ENCODE measurements around the gene TOP3B.

Gene TOP3B

GRCh38 chr22:21982338-21982965, at the start of gene TOP3B:
Gene TOP3B, minus strand, starts transcription at chr22:21982787. Its CDS starts 7,078 bp downstream, at chr22:21975709.
- no peak for TF ChIP-seq CTCF (IDR thresholded peaks at IDR 0.05; ENCODE audit: low read length, missing control alignments)
- DNase-seq (ENCODE audit: low read depth): peak; percentile 78
- peak within 1 kb of the TSS; percentile 99 for H3K4me3 ChIP-seq (replicated peaks; ENCODE audit: low read depth, low read length)

GRCh38 chr22:22031183-22031945, 48.8 kb upstream of the TOP3B start:
- TF ChIP-seq CTCF (IDR thresholded peaks at IDR 0.05; ENCODE audit: low read length, missing control alignments): no peak
- no peak for DNase-seq (ENCODE audit: low read depth)
- no peak overlapping the region for H3K4me3 ChIP-seq (replicated peaks; ENCODE audit: low read depth, low read length)

- peak; percentile 30 for TF ChIP-seq CTCF (IDR thresholded peaks at IDR 0.05; ENCODE audit: low read length, missing control alignments)
- H3K4me3 ChIP-seq (replicated peaks; ENCODE audit: low read depth, low read length): no peak overlapping the region
- DNase-seq (ENCODE audit: low read depth): peak; percentile 8
Measured at GRCh38 chr22:22030493-22031182, 48.1 kb upstream of the TOP3B start.

GRCh38 chr22:22027955-22028354, 45.4 kb upstream of the TOP3B start:
- TF ChIP-seq CTCF (IDR thresholded peaks at IDR 0.05; ENCODE audit: low read length, missing control alignments): no peak
- no peak for DNase-seq (ENCODE audit: low read depth)
- no peak overlapping the region for H3K4me3 ChIP-seq (replicated peaks; ENCODE audit: low read depth, low read length)

GRCh38 chr22:22026157-22026831, 43.7 kb upstream of the TOP3B start:
- no peak overlapping the region for H3K4me3 ChIP-seq (replicated peaks; ENCODE audit: low read depth, low read length)
- no peak for DNase-seq (ENCODE audit: low read depth)
- TF ChIP-seq CTCF (IDR thresholded peaks at IDR 0.05; ENCODE audit: low read length, missing control alignments): no peak

GRCh38 chr22:22025320-22026156, 43.0 kb upstream of the TOP3B start:
- no peak for TF ChIP-seq CTCF (IDR thresholded peaks at IDR 0.05; ENCODE audit: low read length, missing control alignments)
- DNase-seq (ENCODE audit: low read depth): no peak
- H3K4me3 ChIP-seq (replicated peaks; ENCODE audit: low read depth, low read length): no peak overlapping the region
